ENCODE measurements around the gene ANK2.
"Not testable (repeated sequence)": the region's sequence is repeated elsewhere in the genome, so short reads cannot be mapped to it uniquely, and the experiment has no call there.

The ANK2 gene

GRCh38 chr4:113209153-113209552 is 159.7 kb downstream of the ANK2 start:
- DNase-seq (ENCODE audit: low read depth in 2 of 2), result no peak

DNA sequence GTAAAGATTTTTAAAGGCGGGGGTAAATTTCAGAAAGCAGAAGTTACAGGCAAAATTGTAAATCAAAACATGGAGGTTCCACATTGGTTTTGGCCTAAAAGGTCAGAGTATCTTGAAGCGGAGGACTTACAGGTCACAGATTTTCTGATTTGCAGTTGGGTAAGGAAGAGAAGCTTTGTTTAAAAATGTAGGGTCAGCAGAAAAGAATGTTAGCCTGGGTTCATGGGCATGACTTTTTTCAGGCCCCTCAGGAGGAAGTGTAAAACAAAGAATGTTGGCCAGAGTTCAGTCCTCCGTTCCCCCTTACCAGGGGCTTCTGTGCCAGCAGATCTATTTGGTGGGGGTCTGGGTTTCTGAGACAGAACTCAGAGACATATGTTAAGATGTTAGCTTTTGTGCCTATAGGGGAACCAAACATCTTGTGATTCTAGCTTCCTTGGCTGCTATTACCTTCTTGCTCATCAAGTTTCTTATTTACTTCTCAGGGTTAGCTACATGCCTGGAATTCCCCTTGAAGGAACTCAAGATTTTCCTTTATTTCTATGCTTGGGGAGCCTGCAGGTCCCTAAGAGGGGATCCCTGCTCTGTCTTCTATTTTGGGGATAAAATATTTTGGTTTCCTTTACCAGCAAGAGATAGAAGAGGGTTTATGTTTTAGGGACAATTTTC is 160.3 kb downstream of the ANK2 start:
- DNase-seq (ENCODE audit: low read depth in 2 of 2), result no peak

GRCh38 chr4:113212613-113213012 is 163.2 kb downstream of the ANK2 start:
- no peak for DNase-seq (ENCODE audit: low read depth in 2 of 2)

- no peak for DNase-seq (ENCODE audit: low read depth in 2 of 2)
Measured at GRCh38 chr4:113221990-113222389, 172.5 kb downstream of the ANK2 start.

DNA sequence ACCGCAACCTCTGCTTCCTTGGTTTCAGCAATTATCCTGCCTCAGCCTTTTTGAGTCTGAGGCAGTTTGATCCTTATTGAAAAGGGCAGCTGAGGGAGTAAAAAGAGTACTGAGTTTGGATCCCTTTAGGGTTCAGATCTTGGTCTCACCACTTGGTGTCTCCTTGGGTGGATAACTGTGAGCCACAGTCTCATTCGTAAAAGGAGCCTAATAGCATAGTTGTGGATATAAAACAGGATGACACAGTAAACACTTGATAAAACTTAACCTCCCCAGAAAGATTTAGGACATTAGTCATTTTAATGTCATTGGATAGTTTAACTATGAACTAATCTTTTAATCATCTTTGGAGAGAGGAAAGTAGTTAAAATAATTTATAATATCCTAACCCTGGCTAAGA is 173.0 kb downstream of the ANK2 start:
- no peak for DNase-seq (ENCODE audit: low read depth in 2 of 2)

- no peak for DNase-seq (ENCODE audit: low read depth in 2 of 2)
Measured at GRCh38 chr4:113223001-113223400, 173.5 kb downstream of the ANK2 start.

DNA sequence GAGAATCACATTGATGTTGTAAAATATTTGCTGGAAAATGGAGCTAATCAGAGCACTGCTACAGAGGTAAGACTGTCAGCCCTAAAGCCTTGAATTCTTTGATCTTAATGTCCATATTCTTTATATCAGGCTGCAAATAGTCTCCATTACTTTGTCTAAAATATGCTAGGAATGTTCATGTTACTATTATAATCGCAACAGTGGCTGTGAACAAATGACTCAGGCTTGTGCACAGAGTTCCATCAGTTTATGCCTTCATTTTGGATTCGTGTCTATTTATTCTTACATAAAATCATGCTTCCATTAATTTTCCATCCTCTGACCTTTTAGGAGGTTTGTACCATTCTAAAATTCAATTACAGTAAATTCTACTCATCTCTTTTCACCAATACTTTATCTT is 182.7 kb downstream of the ANK2 start:
- no peak for DNase-seq (ENCODE audit: low read depth in 2 of 2)

DNA sequence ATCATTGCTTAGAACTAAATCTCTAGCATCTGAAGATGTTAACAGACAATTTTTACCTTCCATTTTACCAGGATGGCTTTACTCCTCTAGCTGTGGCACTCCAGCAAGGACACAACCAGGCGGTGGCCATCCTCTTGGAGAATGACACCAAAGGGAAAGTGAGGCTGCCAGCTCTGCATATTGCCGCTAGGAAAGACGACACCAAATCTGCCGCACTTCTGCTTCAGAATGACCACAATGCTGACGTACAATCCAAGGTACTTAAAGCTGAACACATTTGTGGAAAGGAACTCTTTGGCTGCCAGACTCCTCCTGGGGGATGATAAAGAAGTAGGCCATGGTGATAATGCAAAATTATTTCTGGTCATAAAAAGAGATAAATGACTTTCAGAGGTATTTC is 187.5 kb downstream of the ANK2 start:
- DNase-seq (ENCODE audit: low read depth in 2 of 2), result no peak

DNA sequence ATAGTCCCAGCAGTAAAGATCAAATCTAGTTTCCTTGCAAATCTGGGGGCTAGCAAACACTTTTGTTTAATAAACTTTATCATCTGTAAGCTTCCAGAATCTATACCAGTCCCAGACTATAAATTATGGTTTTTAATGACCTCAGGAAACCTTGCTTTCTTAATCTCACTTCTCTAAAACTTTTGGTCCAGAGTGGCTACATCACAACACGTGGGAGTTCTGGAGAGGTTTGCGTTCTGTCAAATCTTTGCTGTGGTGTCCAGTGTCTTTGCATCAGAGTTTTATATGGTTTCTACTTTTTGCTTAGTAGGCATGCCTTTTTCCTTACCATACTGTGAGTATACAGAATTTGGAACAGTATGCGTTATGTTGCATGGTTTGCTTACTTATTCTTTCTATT is 193.9 kb downstream of the ANK2 start:
- DNase-seq (ENCODE audit: low read depth in 2 of 2), result no peak

DNA sequence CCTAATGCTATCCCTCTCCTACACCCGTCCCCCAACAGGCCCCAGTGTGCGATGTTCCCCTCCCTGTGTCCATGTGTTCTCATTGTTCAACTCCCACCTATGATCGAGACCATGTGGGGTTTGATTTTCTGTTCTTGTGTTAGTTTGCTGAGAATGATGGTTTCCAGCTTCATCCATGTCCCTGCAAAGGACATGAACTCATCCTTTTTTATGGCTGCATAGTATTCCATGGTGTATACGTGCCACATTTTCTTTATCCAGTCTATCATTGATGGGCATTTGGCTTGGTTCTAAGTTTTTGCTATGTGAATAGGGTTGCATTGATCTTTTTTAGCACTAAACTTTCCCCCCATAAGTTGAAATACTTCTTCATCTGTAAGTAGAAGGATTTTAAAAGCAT is 195.3 kb downstream of the ANK2 start:
- not testable (repeated sequence) for DNase-seq (ENCODE audit: low read depth in 2 of 2)

DNA sequence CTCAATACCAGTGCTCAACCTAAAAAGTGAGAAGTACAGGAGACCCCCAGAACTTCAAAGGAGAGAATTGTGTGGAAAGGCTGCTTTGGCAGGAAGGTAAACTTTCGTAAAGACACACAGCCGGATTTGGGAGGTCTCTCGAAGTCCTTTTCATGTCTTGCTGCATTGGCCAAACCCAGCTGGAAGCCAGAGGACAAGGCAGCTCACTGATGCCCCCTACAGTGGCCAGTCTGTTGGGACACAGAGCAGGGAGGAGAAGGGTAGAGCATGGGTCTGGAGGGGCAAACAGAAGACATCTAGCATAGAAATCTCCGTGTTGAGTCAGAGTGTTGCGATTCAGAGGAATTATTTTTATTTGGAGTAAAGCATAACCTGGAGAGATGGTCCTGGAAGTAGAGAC is 198.9 kb downstream of the ANK2 start:
- no peak for DNase-seq (ENCODE audit: low read depth in 2 of 2)

DNA sequence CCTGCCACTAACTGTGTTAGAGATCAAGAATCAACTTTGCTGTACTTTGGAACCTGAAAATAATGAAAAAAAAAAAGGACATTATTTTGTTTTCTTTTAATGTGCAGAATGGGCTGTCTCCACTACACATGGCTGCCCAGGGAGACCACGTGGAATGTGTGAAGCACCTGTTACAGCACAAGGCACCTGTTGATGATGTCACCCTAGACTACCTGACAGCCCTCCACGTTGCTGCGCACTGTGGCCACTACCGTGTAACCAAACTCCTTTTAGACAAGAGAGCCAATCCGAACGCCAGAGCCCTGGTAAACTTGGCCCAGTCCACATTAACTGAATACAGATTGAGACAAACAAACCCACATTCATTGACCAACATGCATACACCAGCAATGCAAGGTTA is 206.2 kb downstream of the ANK2 start:
- no peak for DNase-seq (ENCODE audit: low read depth in 2 of 2)

DNA sequence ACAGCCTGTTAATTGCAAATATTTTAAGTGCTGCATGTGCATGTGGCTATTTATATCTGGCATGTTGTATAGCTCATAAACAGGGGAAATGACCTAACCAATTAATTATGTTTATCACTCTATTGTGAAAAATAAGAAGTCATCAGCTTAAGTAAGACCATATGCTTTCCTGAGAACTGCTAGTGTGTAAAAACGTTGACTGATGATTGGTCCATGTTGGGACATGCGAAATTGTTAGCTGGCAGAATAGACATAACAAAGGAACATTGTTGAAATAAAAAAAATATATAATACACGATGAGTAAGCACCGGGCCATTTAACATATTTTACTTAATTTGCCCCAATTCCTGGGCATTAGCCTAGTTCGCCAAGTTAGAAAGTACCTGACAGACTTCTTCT is 207.5 kb downstream of the ANK2 start:
- no peak for DNase-seq (ENCODE audit: low read depth in 2 of 2)

GRCh38 chr4:113260688-113261087 is 211.2 kb downstream of the ANK2 start:
- DNase-seq (ENCODE audit: low read depth in 2 of 2), result no peak

- no peak for DNase-seq (ENCODE audit: low read depth in 2 of 2)
Measured at GRCh38 chr4:113263274-113263673, 213.8 kb downstream of the ANK2 start.

DNA sequence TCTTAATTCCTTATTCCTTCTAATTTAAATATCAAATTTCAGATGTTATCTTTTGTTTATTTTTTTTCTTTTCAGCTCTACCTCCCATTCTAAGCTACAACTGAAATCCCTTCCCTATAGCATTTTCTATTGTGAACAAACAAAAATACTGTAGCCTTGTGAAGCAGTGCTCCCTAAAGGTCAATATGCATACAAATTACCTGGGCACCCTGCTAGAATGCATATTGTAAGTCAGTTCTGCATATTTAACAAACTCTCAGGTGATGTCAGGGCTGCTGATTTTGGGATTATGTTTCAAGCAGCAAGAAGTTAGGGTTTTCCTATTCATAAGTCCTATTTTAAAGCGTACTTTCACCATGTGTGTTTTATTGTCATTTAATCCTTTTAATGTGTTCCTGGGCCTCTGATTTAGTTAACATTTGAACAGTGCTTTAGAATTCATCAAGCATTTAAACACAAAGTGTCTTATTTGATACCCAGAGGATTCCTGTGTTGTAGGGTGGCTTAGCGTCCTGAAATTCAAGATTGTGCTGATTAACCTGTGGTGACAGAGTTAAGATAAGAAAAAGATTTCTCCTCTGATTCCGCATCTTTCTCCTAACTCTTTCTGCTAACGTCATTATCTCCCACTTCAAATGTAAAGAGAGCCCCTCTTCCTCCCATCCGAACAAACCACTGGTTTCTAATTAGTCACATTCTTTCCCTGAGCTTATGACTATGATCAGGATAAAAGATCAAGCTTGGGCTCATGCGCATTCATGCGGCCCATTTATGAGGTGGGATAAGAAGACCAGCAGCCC is 221.3 kb downstream of the ANK2 start:
- no peak for DNase-seq (ENCODE audit: low read depth in 2 of 2)

GRCh38 chr4:113272523-113272922 is 223.1 kb downstream of the ANK2 start:
- no peak for DNase-seq (ENCODE audit: low read depth in 2 of 2)

GRCh38 chr4:113273721-113274220 is 224.3 kb downstream of the ANK2 start:
- DNase-seq (ENCODE audit: low read depth in 2 of 2), result no peak

GRCh38 chr4:113276464-113277170 is 227.2 kb downstream of the ANK2 start:
- DNase-seq (ENCODE audit: low read depth in 2 of 2), result no peak

- peak; percentile 3 to 10 for DNase-seq (ENCODE audit: low read depth in 2 of 2)
Measured at GRCh38 chr4:113278324-113278934, 229.0 kb downstream of the ANK2 start.

DNA sequence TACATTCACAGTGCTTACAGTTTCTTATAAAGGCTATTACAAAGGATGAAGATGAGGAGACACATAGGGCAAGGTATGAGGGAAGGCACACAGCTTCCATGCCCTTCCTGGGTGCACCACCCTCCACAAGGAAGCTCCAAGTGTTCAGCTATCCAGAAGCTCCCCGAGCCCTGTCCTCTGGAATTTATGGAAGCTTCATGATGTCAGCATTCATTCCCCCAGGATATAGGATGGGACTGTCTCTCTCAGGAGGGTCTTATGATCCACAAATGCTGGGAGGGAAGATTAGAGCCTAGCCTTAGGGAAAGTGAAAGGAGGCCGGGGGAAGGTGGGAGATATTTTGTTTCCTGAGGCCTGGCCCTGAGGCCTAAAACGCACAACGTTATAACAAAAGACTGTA is 236.0 kb downstream of the ANK2 start:
- no peak for DNase-seq (ENCODE audit: low read depth in 2 of 2)

DNA sequence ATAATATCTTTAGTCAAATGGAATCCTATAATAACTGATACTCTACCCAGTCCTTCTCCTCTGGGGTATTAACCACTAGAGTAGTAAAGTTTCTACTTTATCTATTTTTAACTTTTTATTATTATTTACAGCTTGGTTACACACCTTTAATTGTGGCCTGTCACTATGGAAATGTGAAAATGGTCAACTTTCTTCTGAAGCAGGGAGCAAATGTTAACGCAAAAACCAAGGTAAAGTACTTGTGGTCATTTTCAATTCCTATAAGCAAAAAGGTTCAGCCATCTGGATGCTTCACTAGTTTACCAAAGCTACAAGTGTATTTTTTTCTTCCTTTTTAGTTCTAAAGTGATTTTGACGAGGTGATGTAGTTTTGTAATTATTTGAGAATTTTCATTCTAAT is 238.8 kb downstream of the ANK2 start:
- no peak for DNase-seq (ENCODE audit: low read depth in 2 of 2)

Data from activated CD8-positive, alpha-beta memory T cell treated with anti-CD3 and anti-CD28 coated beads for 4 hours (primary cell).